GM18502 (cell line): ENCODE results near the gene EIF4H.
"Not testable (repeated sequence)": the region's sequence is repeated elsewhere in the genome, so short reads cannot be mapped to it uniquely, and the experiment has no call there.

Experiments
- ATAC-seq: cut with Tn5 transposase; IDR thresholded peaks from one replicate; pipeline ENCODE4 v1.9.1; 2021; ENCODE audit warnings: mild to moderate bottlenecking; ENCODE audit not compliant: unreplicated experiment, poor library complexity

EIF4H gene

GRCh38 chr7:74223711-74224510 lies 49.8 kb downstream of the EIF4H start:
- no peak for ATAC-seq

DNA sequence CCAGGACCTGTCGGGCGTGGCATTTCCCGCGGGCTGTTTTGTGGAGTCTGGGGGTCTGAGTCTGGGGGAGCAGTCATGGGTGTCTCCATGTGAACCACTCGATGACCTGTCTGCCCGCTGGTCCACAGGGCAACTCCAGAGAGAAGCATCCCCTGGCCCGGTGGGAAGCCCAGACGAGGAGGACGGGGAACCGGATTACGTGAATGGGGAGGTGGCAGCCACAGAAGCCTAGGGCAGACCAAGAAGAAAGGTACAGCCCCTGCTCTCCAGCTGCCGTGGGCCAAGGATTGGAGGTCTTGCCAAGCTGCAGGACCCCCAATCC lies 50.3 kb downstream of the EIF4H start:
- ATAC-seq = no peak

DNA sequence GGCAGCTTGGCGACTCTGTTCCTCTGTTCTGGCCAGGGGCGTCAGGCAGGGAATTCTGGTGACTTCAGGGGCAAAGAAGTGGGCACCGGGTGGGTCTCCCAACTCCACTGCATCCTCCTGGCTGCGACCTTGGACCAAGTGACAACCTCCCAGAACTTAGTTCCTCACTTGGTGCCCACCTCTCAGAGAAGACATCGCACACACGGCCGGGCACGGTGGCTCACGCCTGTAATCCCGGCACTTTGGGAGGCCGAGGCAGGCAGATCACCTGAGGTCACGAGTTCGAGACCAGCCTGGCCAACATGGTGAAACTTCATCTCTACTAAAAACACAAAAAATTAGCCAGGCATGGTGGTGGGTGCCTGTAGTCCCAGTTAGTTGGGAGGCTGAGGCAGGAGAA lies 50.8 kb downstream of the EIF4H start:
- not testable (repeated sequence) for ATAC-seq

GRCh38 chr7:74225400-74225799 lies 51.2 kb downstream of the EIF4H start:
- no peak for ATAC-seq

DNA sequence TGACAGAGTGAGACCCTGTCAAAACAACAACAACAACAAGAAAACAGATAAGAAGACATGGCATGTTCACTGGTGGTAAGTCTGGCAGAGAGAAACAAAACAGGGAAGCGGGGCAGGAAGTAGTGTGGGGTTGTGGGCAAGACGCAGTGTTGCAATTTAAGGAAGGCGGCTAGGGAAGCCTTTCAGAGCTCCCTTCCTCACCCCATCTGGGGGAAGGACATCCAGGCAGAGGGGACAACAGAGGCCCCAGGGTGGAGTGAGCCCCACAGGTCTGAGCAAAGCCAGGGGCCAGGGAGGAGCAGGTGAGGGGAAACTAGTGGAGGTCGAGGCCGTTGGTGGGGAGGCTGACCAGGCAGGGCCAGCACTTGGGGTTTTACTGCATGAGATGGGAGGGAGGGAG lies 52.5 kb downstream of the EIF4H start:
- no peak for ATAC-seq

DNA sequence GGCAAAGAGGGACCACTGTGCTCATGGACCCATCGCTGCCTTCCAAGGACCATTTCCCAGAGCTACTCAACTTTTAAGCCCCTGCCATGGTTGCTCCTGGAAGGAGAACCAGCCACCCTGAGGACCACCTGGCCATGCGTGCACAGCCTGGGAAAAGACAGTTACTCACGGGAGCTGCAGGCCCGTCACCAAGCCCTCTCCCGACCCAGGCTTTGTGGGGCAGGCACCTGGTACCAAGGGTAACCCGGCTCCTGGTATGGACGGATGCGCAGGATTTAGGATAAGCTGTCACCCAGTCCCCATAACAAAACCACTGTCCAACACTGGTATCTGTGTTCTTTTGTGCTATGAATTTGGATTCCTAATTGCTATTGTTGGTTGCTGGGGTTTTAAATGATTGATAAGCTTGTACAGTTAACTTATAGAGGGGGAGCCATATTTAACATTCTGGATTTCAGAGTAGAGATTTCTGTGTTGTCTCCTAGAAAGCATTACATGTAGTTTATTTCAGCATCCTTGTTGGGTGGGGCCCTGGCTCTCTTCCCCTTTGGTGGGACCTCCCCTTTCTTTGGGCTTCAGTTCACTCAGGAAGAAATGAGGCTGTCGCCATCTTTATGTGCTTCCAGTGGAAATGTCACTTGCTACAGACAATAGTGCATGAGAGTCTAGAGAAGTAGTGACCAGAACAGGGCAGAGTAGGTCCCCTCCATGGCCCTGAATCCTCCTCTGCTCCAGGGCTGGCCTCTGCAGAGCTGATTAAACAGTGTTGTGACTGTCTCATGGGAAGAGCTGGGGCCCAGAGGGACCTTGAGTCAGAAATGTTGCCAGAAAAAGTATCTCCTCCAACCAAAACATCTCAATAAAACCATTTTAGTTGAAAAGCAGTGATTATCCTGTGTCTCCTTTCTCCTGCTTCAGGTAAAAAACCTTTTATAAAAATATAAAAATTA lies 55.1 kb downstream of the EIF4H start:
- ATAC-seq = no peak

DNA sequence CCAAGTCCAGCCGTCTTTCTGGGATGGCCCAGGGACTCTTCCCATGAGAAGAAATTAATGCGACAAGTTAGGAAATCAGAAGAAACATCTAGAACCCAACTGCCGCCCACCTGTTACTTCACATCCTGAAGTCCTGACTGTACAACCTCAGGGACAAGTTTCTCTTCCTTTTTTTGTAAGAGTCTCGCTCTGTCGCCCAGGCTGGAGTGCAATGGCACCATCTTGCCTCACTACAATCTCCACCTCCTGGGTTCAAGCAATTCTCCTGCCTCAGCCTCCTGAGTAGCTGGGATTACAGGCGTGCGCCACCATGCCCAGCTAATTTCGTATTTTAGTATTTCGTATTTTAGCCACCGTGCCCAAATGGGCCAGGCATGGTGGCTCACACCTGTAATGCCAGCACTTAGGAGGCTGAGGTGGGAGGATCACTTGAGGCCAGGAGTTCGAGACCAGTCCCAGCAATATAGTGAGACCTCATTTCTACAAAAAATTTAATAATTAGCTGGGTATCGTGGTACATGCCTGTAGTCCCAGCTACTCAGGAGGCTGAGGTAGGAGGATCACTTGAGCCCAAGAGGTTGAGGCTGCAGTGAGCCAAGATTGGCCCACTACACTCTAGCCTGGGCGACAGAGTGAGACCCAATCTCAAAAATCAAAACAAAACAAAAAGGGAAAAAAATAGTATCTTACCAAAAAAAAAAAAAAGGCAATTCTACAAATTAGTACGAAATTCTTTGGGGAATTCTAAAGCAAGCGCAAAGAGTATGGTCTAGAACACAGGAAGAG lies 56.5 kb downstream of the EIF4H start:
- ATAC-seq = peak; percentile 40

GRCh38 chr7:74231232-74231590 lies 57.1 kb downstream of the EIF4H start:
- peak; percentile 70 for ATAC-seq

DNA sequence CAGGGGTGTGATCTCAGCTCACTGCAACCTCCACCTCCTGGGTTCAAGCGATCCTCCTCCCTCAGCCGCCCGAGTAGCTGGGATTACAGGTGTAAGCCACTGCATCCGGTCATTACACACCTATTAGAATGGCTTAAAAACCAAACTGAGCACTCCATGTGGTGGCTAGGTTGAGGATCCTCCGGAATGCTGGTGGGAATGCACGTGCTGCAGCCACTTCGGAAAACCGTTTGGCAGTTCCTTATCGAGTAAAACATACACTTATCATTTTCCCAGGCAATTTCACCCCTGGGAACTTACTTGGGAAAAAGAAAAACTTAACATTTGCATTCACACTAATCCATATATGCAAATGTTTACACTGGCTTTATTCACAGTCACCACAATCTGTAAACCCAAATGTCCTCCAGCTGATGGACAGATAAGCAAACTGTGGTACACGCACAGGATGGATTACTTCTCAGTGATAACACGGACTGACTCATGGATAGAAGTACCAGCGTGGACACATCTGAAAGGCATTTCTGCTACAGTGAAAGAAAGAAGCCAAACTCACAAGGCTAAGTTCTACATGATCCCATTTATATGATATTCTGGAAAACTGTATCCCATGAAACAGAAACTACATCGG lies 59.6 kb downstream of the EIF4H start:
- no peak for ATAC-seq

DNA sequence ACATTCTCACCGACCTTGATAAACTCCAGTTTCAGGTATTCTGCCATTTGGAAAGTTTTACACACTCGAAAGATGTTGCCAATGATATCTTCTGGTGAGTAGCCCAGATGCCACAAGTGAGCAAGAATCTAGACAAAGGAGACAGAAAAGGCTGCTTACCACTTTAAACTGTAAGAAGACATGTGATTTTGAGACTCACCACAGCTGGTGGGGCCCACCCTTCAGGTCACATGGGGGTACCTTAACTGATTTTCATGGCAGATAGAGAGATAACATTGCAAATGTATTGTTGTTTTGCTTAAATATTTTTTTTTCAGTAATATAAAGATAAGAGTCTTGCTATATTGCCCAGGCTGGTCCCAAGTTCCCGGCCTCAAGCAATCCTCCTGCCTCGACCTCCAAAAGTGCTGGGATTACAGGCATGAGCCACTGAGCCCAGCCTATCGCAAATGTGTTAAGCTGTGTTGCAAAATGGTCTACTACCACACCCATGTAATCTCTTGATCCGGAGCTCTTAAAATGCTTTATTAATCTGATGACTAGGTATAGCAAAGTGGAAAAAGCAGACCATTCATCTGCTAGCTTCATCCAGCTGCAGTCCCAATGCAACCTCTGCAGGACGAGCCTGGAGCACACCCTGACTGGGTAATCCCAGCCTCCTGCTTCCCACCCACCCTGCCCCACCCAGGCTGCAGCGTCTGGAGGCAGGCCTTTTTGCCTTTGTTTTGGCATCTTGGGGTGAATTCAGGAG lies 61.5 kb downstream of the EIF4H start:
- ATAC-seq = no peak

DNA sequence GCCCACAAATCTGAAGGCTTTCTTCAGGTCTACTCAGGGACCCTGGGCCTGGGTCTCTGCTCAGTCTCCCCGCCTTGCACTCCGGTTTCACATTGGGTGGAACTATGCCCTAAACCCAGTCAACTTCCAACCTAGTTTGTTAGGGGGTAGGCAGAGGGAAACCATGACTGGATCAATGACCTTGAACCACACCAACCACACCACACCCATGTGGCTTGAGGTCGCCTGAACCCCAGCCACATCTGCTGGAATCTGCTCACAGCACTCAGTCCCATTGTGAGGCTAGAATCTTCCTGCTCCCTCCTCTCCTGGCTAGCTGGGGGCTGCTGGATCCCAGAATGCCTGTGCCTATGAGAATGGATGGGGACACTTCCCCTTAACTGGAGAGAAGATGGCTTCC lies 62.1 kb downstream of the EIF4H start:
- no peak for ATAC-seq

DNA sequence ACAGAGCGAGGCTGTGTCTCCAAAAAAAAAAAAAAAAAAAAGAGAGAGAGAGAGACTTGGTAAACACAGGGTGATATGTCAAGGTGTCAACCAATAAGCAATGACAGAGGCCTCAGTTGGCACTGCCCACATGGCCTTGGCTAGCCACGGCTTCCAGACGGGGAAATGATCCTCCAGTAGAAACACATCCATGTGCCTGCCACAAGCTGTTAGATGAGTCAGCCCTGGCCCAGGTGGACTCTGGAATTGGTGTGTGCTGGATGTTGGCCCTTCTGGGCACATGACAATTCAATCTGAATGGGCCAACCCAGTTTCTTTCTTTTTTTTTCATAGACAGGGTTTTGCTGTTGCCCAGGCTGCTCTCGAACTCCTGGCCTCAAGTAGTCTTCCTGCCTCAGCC lies 66.3 kb downstream of the EIF4H start:
- ATAC-seq = no peak

GRCh38 chr7:74242122-74242443 lies 67.9 kb downstream of the EIF4H start:
- no peak for ATAC-seq

- ATAC-seq = no peak
Measured at GRCh38 chr7:74246497-74246896, 72.3 kb downstream of the EIF4H start.
